Stimulated activated naive CD8-positive, alpha-beta T cell treated with anti-CD3 and anti-CD28 coated beads, Interleukin-15, Interleukin-2, amounts not matched to agents 100 ng/mL and 50 ng/mL, for 24 hours (primary cell): ENCODE data around the gene TTC21A.

Source experiments
- H3K27ac Mint-ChIP-seq: one replicate; pipeline ENCODE4 v1.8.0; 2021; ENCODE audit warnings: mild to moderate bottlenecking, mixed read lengths
- H3K27me3 Mint-ChIP-seq: one replicate; pipeline ENCODE4 v1.8.0; 2021; ENCODE audit warnings: mixed read lengths
- H3K36me3 Mint-ChIP-seq: one replicate; pipeline ENCODE4 v1.8.0; 2021; ENCODE audit warnings: low read depth, mixed read lengths
- H3K4me1 Mint-ChIP-seq: one replicate; pipeline ENCODE4 v1.8.0; 2021; ENCODE audit warnings: low read depth, mixed read lengths
- H3K4me3 Mint-ChIP-seq: one replicate; pipeline ENCODE4 v1.8.0; 2021; ENCODE audit warnings: mild to moderate bottlenecking, mixed read lengths
- H3K9me3 Mint-ChIP-seq: one replicate; pipeline ENCODE4 v1.8.0; 2021; ENCODE audit warnings: mixed read lengths

Gene TTC21A

GRCh38 chr3:39180546-39181346 lies 73.3 kb downstream of the TTC21A start:
- Mint-ChIP-seq H3K9me3 (no peaks in the 10 kb centered on the region), H3K4me1 (peaks cover 50% of the 10 kb centered on the region), H3K27me3 (no peaks in the 10 kb centered on the region), H3K36me3 (no peaks in the 10 kb centered on the region), H3K27ac (peak overlapping the region; percentile 90), H3K4me3 (peak overlapping the region; percentile 86)

- H3K4me3 Mint-ChIP-seq, result peak overlapping the region; percentile 76
- H3K27me3 Mint-ChIP-seq, result no peaks in the 10 kb centered on the region
- H3K27ac Mint-ChIP-seq, result peak overlapping the region; percentile 90
- peaks cover 41% of the 10 kb centered on the region for H3K4me1 Mint-ChIP-seq
- H3K9me3 Mint-ChIP-seq, result no peaks in the 10 kb centered on the region
- no peaks in the 10 kb centered on the region for H3K36me3 Mint-ChIP-seq
Measured at GRCh38 chr3:39181408-39182335, 74.2 kb downstream of the TTC21A start.

- Mint-ChIP-seq H3K27me3 (no peaks in the 10 kb centered on the region), H3K27ac (no peak overlapping the region), H3K4me1 (peaks cover 27% of the 10 kb centered on the region), H3K4me3 (no peak overlapping the region), H3K9me3 (no peaks in the 10 kb centered on the region), H3K36me3 (peaks cover 3% of the 10 kb centered on the region)
Measured at GRCh38 chr3:39183211-39184080, 76.0 kb downstream of the TTC21A start.

- no peaks in the 10 kb centered on the region for H3K27me3 Mint-ChIP-seq
- H3K36me3 Mint-ChIP-seq, result peaks cover 3% of the 10 kb centered on the region
- no peak overlapping the region for H3K27ac Mint-ChIP-seq
- H3K4me1 Mint-ChIP-seq, result peaks cover 18% of the 10 kb centered on the region
- H3K4me3 Mint-ChIP-seq, result no peak overlapping the region
- H3K9me3 Mint-ChIP-seq, result no peaks in the 10 kb centered on the region
Measured at GRCh38 chr3:39184081-39184967, 76.8 kb downstream of the TTC21A start.

- H3K27ac Mint-ChIP-seq, result no peak overlapping the region
- no peaks in the 10 kb centered on the region for H3K9me3 Mint-ChIP-seq
- peaks cover 18% of the 10 kb centered on the region for H3K4me1 Mint-ChIP-seq
Measured at GRCh38 chr3:39184968-39185285, 77.4 kb downstream of the TTC21A start.

GRCh38 chr3:39185326-39185958 lies 78.0 kb downstream of the TTC21A start:
- H3K9me3 Mint-ChIP-seq, result no peaks in the 10 kb centered on the region
- H3K4me1 Mint-ChIP-seq, result peaks cover 15% of the 10 kb centered on the region
- peaks cover 8% of the 10 kb centered on the region for H3K36me3 Mint-ChIP-seq
- H3K4me3 Mint-ChIP-seq, result no peak overlapping the region
- no peaks in the 10 kb centered on the region for H3K27me3 Mint-ChIP-seq
- no peak overlapping the region for H3K27ac Mint-ChIP-seq

More at GRCh38 chr3:39184968-39185285, 77.4 kb downstream of the TTC21A start:
- Mint-ChIP-seq H3K36me3 (peaks cover 8% of the 10 kb centered on the region), H3K4me3 (no peak overlapping the region), H3K27me3 (no peaks in the 10 kb centered on the region)

GRCh38 chr3:39185959-39186691 lies 78.6 kb downstream of the TTC21A start:
- H3K27me3 Mint-ChIP-seq, result no peaks in the 10 kb centered on the region
- H3K4me1 Mint-ChIP-seq, result peaks cover 18% of the 10 kb centered on the region
- H3K36me3 Mint-ChIP-seq, result peaks cover 8% of the 10 kb centered on the region
- no peak overlapping the region for H3K4me3 Mint-ChIP-seq
- no peaks in the 10 kb centered on the region for H3K9me3 Mint-ChIP-seq
- no peak overlapping the region for H3K27ac Mint-ChIP-seq

- peaks cover 21% of the 10 kb centered on the region for H3K4me1 Mint-ChIP-seq
- no peaks in the 10 kb centered on the region for H3K9me3 Mint-ChIP-seq
Measured at GRCh38 chr3:39186692-39187151, 79.2 kb downstream of the TTC21A start.

GRCh38 chr3:39187372-39188155 lies 80.1 kb downstream of the TTC21A start:
- Mint-ChIP-seq H3K4me1 (peaks cover 29% of the 10 kb centered on the region), H3K27me3 (no peaks in the 10 kb centered on the region), H3K36me3 (peaks cover 8% of the 10 kb centered on the region), H3K27ac (no peak overlapping the region), H3K4me3 (no peak overlapping the region), H3K9me3 (no peaks in the 10 kb centered on the region)

More at GRCh38 chr3:39186692-39187151, 79.2 kb downstream of the TTC21A start:
- no peak overlapping the region for H3K4me3 Mint-ChIP-seq
- no peaks in the 10 kb centered on the region for H3K27me3 Mint-ChIP-seq
- no peak overlapping the region for H3K27ac Mint-ChIP-seq
- peaks cover 8% of the 10 kb centered on the region for H3K36me3 Mint-ChIP-seq
